Panc1 (cell line): ENCODE results near the gene UBXN6.

Experiments used
- CTCF ChIP-seq: fragments of 450-650 bp; IDR thresholded peaks from 2 replicates; pipeline ENCODE4 v1.5.1; 2017; ENCODE audit warnings: mild to moderate bottlenecking
- POLR2AphosphoS5 ChIP-seq: IDR thresholded peaks from 2 replicates; pipeline ENCODE4 v1.6.1; 2012; ENCODE audit warnings: mild to moderate bottlenecking, low read depth, low read length, moderate library complexity
- TCF7L2 ChIP-seq: IDR thresholded peaks from 2 replicates; pipeline ENCODE4 v1.6.1; 2011; ENCODE audit warnings: mild to moderate bottlenecking, low read depth, low read length, inconsistent platforms

GRCh38 chr19:4492337-4493103 lies 34.9 kb upstream of the UBXN6 start:
- TF ChIP-seq CTCF, result no peak
- no peak for TF ChIP-seq TCF7L2
- TF ChIP-seq POLR2AphosphoS5, result no peak
